NCI-H128 (cell line): ENCODE results near the gene MCM3AP.

Experiments
- DNase-seq: peaks from one replicate; lab custom pipeline; 2025; ENCODE audit not compliant: unreplicated experiment; lab: John Stamatoyannopoulos, UW

Gene MCM3AP

GRCh38 chr21:46189213-46189958 lies 96.0 kb downstream of the MCM3AP start:
- DNase-seq = no peak

DNA sequence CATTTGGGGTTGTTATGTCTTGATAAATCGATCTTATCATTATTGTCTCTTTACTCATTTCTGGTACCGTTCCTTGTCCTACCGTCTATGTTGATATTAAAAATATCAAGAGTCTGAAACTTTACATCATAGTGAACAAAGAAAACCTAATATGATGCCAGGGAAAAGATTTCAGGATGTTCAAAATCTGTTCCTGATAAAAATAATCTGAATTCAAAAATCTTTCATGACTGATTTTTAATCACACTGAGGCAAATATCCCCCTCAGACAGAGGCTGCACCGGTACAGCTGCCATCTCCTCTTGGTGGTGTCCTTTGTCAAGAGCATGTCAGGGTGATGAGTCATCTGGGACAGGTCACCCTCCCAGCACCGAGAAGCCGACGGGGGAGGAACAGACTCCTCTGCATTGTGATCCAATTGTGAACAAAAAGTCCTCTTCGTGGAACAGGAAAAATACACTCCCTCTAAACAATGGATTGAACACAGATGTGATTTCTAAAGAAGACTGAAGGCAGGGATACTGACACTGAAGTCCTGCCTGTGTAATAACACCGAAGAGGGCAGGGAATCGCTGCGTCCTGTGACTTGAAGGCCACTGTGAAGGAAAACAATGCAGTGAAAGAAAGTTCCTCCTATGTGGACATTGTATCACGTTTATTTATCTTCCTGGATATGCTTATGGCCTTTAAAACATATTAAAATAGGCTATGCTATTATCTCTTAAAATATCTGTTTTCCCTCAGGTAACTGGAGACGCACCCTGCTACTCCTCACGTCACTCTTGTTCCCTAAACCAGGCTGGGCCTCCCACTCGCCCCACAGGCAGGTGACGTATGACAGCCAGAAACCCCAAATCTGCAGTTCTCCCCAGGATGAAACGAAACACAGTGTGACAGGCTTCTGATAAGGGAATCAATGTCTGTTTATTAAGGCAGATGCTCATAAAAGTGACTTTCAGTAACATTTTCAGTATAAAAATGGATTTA lies 96.9 kb downstream of the MCM3AP start:
- no peak for DNase-seq

DNA sequence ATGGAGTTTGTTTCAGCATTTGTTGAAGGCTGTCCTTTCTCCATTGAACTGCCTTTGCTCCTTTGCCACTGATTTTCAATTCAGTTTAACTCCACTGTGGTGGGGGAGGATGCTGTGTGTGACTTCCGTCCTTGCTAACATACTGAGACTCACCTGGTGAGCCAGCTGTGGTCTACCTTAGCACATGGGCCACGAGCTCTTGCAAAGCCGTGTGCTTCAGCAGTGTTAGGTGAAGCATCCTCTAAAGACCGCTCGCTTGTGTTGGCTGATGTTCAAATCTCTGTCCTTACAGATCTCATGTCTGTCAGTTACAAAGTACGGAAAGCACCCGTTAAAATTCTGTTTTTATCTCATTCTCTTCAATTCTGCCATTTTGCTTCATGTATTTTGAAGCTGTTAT lies 97.6 kb downstream of the MCM3AP start:
- no peak for DNase-seq

DNA sequence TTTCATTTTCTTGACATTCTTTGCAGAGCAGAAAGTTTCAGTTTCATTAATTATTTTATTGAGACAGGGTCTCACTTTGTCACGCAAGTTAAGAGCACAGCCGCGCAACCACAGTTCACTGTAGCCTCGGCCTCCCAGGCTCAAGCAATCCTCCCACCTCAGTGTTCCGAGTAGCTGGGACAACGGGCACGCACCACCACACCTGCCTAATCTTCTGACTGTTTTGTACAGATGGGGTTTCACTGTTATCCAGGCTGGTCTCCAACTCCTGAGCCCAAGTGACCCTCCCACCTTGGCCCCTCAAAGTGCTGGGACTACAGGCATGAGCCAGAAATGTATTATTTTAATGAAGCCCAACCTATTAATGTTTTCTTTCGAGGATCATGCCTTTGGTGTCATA lies 98.2 kb downstream of the MCM3AP start:
- no peak for DNase-seq

GRCh38 chr21:46185716-46186115 lies 99.7 kb downstream of the MCM3AP start:
- DNase-seq = no peak
